BLaER1 treated with 17β-estradiol and CSF1 and Interleukin-3, amounts not matched to agents 10 nM and 100 nM (cell line): ENCODE data around the gene SAP130.

Experiments
- H3K27ac ChIP-seq, 11 experiments: shearing (Covaris generic); formaldehyde crosslinking; 2 replicates each; pipeline ENCODE4 v1.8.1; 2022
- H3K27me3 ChIP-seq, 11 experiments: shearing (Covaris generic); formaldehyde crosslinking; 2 replicates each; pipeline ENCODE4 v1.8.1; 2022
- H3K36me3 ChIP-seq, 11 experiments: shearing (Covaris generic); formaldehyde crosslinking; 2 replicates each; pipeline ENCODE4 v1.8.1; 2022
- H3K4me1 ChIP-seq, 10 experiments: shearing (Covaris generic); formaldehyde crosslinking; 2 replicates each; pipeline ENCODE4 v1.8.1; 2022
- H3K4me2 ChIP-seq, 11 experiments: shearing (Covaris generic); formaldehyde crosslinking; 2 replicates each; pipeline ENCODE4 v1.8.1; 2022
- H3K4me3 ChIP-seq, 10 experiments: shearing (Covaris generic); formaldehyde crosslinking; 2 replicates each; pipeline ENCODE4 v1.8.1; 2022
- H3K9ac ChIP-seq, 11 experiments: shearing (Covaris generic); formaldehyde crosslinking; 2 replicates each; pipeline ENCODE4 v1.8.1; 2022
- H3K9me3 ChIP-seq, 11 experiments: shearing (Covaris generic); formaldehyde crosslinking; replicated peaks in 1 of 11; 2 replicates each; pipeline ENCODE4 v1.8.1; 2022
- H4K20me1 ChIP-seq, 11 experiments: shearing (Covaris generic); formaldehyde crosslinking; 2 replicates each; pipeline ENCODE4 v1.8.1; 2022
- Cebpa-rat ChIP-seq, 11 experiments: shearing (Covaris generic); IDR thresholded peaks; 2 replicates each; pipeline ENCODE4 v1.8.1; 2022

The SAP130 gene

DNA sequence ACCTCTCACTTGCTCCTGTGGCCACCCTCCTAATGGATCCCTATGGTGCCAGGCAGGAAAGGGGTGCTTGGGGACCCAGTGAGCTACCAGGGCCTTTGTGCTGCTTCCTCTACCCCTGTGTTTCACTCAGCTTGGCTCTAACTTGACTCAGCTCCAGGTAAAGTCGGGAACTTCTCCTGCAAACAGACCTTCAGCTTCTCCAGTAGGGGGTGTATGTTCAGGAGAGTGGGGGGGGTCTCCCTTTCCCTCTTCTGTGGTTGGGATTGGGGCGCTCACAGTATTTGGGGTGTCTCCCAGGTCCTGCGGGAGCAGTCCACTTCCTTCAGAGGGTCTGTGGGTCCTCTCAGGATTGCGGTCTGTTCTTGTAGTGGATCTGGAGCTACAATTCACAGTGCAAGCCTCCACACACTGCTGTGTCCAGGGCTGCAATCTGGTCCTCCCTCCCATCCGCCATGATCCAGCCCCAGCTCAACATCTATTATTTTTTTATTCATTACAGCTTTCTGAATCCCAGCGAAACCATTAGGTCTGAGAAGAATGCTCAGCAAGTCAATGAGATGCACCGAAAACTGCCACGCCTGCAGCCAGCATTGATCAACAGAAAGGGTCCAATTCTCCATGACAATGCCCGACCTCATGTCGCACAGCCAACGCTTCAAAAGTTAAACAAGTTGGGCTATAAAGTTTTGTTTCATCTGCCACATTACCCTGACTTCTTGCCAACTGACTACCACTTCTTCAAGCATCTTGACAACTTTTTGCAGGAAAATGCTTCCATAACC, 26.4 kb upstream of the SAP130 start:
- TF ChIP-seq Cebpa-rat (IDR thresholded peaks at IDR 0.05), result no peak
- Histone ChIP-seq H3K27me3 (no peaks in the 10 kb centered on the region), H3K36me3 (no peaks in the 10 kb centered on the region), H3K4me3 (no peak overlapping the region), H4K20me1 (no peaks in the 10 kb centered on the region), H3K4me2 (no peak overlapping the region), H3K27ac (no peak overlapping the region), H3K9ac (no peak overlapping the region), H3K4me1 (no peaks in the 10 kb centered on the region), H3K9me3 (peaks cover 10 to 35% (median 23%) of the 10 kb centered on the region in 11 experiments; a peak in 20 of 22 replicates)

DNA sequence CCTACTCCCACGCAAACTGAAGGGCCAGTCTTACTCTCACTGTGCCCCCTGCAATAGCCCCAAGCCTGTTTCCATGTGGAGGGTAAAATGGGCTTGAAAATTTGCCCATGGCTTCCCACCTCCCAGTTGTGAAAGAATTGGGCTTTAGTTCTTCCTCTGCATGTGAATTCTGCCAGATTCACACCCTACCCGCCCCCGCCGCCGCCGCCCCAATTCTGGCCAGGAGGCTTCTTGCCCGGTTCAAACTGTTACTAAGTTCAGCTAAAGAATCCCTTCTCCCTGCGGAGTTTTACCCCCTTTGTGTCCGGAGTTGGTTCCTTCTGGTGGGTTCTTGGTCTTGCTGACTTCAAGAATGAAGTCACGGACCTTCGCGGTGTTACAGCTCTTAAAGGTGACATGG, 25.5 kb upstream of the SAP130 start:
- H3K27ac ChIP-seq, result no peak overlapping the region
- no peaks in the 10 kb centered on the region for H3K36me3 ChIP-seq
- H3K4me1 ChIP-seq, result no peaks in the 10 kb centered on the region
- no peaks in the 10 kb centered on the region for H4K20me1 ChIP-seq
- TF ChIP-seq Cebpa-rat (IDR thresholded peaks at IDR 0.05), result no peak
- H3K4me2 ChIP-seq, result no peak overlapping the region
- H3K27me3 ChIP-seq, result no peaks in the 10 kb centered on the region
- H3K9me3 ChIP-seq, result peaks cover 17 to 45% (median 33%) of the 10 kb centered on the region in 11 experiments; a peak in 21 of 22 replicates
- no peak overlapping the region for H3K4me3 ChIP-seq
- H3K9ac ChIP-seq, result no peak overlapping the region

DNA sequence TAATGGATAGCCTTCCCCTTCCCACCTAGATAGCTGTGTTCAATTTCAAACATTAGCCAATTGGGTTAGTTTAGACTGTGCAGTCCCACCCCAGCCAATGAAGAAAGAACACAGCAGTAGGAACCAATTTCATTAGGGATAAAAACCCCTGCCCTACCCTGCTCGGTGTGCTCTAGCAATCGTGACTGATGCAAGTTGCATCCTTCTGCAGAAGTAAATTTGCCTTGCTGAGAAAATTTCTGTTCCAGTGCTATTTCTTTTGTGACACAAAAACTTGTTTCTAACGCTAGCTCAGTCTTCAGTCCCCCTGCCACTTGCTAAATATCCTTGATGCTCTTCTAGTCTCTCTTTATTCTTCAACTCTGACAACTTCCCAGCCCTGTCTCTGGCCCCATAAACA, 15.2 kb upstream of the SAP130 start:
- no peak overlapping the region for H3K4me2 ChIP-seq
- peaks cover 48 to 84% (median 58%) of the 10 kb centered on the region in 11 experiments for H3K9me3 ChIP-seq
- no peaks in the 10 kb centered on the region for H4K20me1 ChIP-seq
- no peak overlapping the region for H3K9ac ChIP-seq
- H3K4me1 ChIP-seq, result no peaks in the 10 kb centered on the region; a peak in 1 of 20 replicates
- H3K27me3 ChIP-seq, result no peaks in the 10 kb centered on the region
- H3K36me3 ChIP-seq, result 0 out of 22 replicates have a peak, but pooled peaks cover 0 to 5% (median 0%) of the 10 kb centered on the region in 11 experiments
- H3K4me3 ChIP-seq, result no peak overlapping the region
- no peak for TF ChIP-seq Cebpa-rat (IDR thresholded peaks at IDR 0.05)
- no peak overlapping the region for H3K27ac ChIP-seq

DNA sequence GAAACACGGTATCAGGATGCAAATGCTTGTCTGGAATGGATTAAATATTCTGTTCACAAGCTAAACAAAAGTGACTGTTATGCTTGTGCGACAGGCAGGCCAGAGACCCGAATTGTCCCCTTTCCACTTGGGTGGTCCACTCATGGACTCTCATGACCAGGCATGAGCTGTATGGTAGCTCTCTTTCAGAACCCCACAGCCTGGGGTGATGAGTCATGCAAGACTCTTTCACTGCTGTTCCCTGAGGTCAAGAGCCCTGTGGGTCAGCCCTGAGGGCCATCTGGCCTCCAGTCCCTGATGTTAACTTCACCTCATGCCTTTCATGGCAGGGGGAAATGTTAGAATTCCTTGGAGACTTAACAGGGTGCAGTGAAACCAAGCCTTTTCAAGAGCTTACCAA, 13.7 kb upstream of the SAP130 start:
- TF ChIP-seq Cebpa-rat (IDR thresholded peaks at IDR 0.05), result no peak
- Histone ChIP-seq H3K4me2 (no peak overlapping the region), H3K9me3 (peaks cover 59 to 88% (median 72%) of the 10 kb centered on the region in 11 experiments), H4K20me1 (no peaks in the 10 kb centered on the region), H3K4me1 (no peaks in the 10 kb centered on the region; a peak in 1 of 20 replicates), H3K9ac (no peak overlapping the region), H3K4me3 (no peak overlapping the region), H3K27me3 (no peaks in the 10 kb centered on the region), H3K27ac (no peak overlapping the region), H3K36me3 (peaks cover 0 to 12% (median 0%) of the 10 kb centered on the region in 11 experiments; a peak in 3 of 22 replicates)

DNA sequence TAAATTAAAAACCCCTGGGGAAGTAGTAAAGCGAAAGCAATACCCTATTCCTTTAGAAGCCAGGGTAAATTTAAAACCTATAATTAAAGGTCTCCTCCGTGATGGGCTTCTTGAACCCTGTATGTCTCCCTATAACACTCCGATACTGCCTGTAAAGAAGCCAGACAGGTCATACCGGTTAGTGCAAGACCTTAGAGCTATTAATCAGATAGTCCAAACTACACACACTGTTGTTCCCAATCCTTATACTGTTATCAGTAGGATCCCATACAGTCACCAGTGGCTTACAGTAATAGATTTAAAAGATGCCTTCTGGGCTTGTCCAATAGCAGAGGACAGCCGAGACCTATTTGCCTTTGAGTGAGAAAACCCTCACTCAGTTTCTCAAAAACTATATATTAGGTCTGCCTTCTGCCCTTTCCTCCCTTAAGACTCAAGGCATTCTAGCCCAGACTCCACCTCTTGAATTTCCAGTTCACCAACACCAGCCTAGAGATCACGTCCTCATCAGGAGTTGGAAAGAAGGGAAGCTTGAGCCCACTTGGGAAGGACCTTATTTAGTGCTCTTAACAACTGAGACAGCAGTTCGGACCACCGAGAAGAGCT, 12.4 kb upstream of the SAP130 start:
- H3K4me1 ChIP-seq, result no peaks in the 10 kb centered on the region; a peak in 1 of 20 replicates
- no peaks in the 10 kb centered on the region for H3K27me3 ChIP-seq
- H3K4me2 ChIP-seq, result no peak overlapping the region
- H4K20me1 ChIP-seq, result no peaks in the 10 kb centered on the region
- H3K9ac ChIP-seq, result no peak overlapping the region
- H3K27ac ChIP-seq, result no peak overlapping the region
- no peak overlapping the region for H3K4me3 ChIP-seq
- peaks cover 0 to 12% (median 0%) of the 10 kb centered on the region in 11 experiments; a peak in 3 of 22 replicates for H3K36me3 ChIP-seq
- no peak for TF ChIP-seq Cebpa-rat (IDR thresholded peaks at IDR 0.05)
- H3K9me3 ChIP-seq, result peaks cover 72 to 100% (median 84%) of the 10 kb centered on the region in 11 experiments

GRCh38 chr2:128039535-128039934, 11.7 kb upstream of the SAP130 start:
- no peaks in the 10 kb centered on the region; a peak in 1 of 20 replicates for H3K4me1 ChIP-seq
- no peak overlapping the region for H3K4me2 ChIP-seq
- peaks cover 77 to 100% (median 85%) of the 10 kb centered on the region in 11 experiments for H3K9me3 ChIP-seq
- H3K36me3 ChIP-seq, result peaks cover 0 to 12% (median 0%) of the 10 kb centered on the region in 11 experiments; a peak in 3 of 22 replicates
- H4K20me1 ChIP-seq, result no peaks in the 10 kb centered on the region
- H3K27ac ChIP-seq, result no peak overlapping the region
- no peak overlapping the region for H3K9ac ChIP-seq
- no peak overlapping the region for H3K4me3 ChIP-seq
- TF ChIP-seq Cebpa-rat (IDR thresholded peaks at IDR 0.05), result no peak
- no peaks in the 10 kb centered on the region for H3K27me3 ChIP-seq

GRCh38 chr2:128038411-128038810, 10.6 kb upstream of the SAP130 start:
- Histone ChIP-seq H3K27me3 (no peaks in the 10 kb centered on the region), H3K27ac (no peak overlapping the region), H3K4me2 (peak overlapping the region in 1 of 11 experiments; percentile 34; a peak in 1 of 22 replicates), H3K9ac (no peak overlapping the region), H4K20me1 (no peaks in the 10 kb centered on the region), H3K9me3 (peaks cover 73 to 100% (median 79%) of the 10 kb centered on the region in 11 experiments), H3K4me3 (no peak overlapping the region), H3K4me1 (no peaks in the 10 kb centered on the region; a peak in 1 of 20 replicates), H3K36me3 (peaks cover 0 to 12% (median 0%) of the 10 kb centered on the region in 11 experiments; a peak in 3 of 22 replicates)
- no peak for TF ChIP-seq Cebpa-rat (IDR thresholded peaks at IDR 0.05)

DNA sequence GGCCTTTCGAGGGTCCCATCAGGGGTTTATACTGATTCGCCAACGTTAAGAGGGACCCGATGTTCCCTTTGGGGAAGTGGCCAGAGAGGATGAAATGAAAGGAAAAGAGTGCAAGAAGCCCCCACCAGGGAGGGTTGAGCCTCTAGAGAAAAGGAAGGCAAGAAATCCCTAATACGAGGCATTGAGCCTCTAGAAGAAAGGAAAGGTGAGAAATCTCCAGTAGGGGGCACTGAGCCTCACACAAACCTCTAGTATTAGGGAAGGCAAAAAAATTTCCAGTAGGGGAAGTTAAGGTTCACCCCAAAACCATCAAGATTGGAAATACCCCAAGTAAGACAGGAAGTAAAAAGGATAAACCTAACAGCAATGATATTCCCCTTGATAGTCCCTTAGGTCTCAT, 9.8 kb upstream of the SAP130 start:
- no peaks in the 10 kb centered on the region; a peak in 1 of 20 replicates for H3K4me1 ChIP-seq
- H4K20me1 ChIP-seq, result no peaks in the 10 kb centered on the region

More for the DNA sequence above, 9.8 kb upstream of the SAP130 start:
- no peak overlapping the region for H3K9ac ChIP-seq
- no peak for TF ChIP-seq Cebpa-rat (IDR thresholded peaks at IDR 0.05)
- H3K9me3 ChIP-seq, result peaks cover 73 to 100% (median 79%) of the 10 kb centered on the region in 11 experiments
- H3K36me3 ChIP-seq, result peaks cover 0 to 8% (median 0%) of the 10 kb centered on the region in 11 experiments; a peak in 3 of 22 replicates
- H3K4me3 ChIP-seq, result peak overlapping the region in 3 of 10 experiments; percentile 13 to 24 (median 18); a peak in 4 of 20 replicates
- no peak overlapping the region for H3K27ac ChIP-seq
- no peak overlapping the region for H3K4me2 ChIP-seq
- H3K27me3 ChIP-seq, result no peaks in the 10 kb centered on the region
